GM21526 (cell line): Measurements from ENCODE around the gene CKM.

Source experiments
- ATAC-seq: cut with Tn5 transposase; IDR thresholded peaks from one replicate; pipeline ENCODE4 v1.9.1; 2021; ENCODE audit warnings: moderate library complexity; ENCODE audit not compliant: unreplicated experiment, low FRiP score

CKM gene

DNA sequence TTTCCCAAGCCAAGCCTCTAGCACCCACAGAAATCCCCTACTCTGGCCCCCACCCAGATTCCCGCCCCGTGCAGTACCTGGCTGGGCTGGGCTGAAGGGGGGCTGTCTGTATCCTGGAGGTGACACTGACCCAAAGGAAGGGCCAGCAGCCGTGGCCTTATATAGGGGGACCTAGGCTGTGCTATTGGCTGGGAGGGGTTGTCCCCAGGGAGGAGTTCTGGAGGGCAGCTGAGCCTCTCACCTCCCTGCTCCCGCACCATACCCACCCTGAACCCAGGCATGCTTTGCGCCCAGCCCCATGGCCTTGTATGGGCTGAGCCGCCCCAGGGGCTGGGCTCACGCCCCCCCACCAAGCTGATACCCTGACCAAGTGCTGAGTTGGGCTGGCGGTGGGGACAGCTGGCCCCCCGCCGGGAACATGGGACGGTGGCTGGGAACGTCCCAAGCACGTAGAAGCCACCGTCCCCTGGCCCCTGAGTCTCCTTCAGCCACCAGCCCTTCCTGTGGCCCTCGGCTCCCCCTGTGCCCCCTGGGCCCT is at the start of gene CKM:
CKM (minus strand) TSS at position 132 of the 538 bp plus-strand sequence. CDS start 3,162 bp downstream, outside the sequence.
- ATAC-seq, result no peak

DNA sequence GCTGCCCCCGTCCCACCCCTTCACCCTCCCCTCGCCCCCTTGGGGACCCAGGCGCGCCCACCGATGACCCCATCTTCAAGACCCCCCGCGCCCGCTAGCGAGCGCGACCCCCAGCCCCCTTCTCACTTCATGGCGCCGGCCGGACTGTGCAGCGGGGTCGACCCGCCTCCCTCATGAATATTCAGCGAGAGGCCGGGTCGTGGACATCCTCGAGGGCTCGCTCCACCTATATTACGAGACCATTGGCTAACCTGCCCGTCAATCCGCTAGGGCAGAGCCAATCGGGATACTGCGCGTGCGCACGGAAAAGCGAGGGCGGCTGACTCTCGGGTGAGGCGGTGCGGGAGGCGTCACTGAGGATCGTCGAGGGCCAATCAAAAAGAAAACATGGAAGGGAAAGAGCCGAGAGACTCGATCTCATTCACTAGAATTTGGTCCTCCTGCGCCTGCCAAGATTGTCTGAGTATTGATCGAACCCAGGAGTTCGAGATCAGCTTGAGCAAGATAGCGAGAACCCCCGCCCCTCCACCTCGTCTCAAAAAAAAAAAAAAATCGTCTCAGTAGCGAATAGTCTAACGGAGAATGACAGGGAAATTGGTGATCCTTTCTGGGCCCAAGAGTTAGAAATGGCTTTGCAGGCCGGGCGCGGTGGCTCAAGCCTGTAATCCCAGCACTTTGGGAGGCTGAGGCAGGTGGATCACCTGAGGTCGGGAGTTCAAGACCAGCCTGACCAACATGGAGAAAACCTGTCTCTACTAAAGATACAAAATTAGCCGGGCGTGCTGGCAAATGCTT is 47.9 kb upstream of the CKM start, which contains the start of gene ERCC2:
ERCC2 (minus strand) TSS at position 164 of the 795 bp plus-strand sequence; CDS start at position 131, 33 bp downstream.
- peak; percentile 86 for ATAC-seq

DNA sequence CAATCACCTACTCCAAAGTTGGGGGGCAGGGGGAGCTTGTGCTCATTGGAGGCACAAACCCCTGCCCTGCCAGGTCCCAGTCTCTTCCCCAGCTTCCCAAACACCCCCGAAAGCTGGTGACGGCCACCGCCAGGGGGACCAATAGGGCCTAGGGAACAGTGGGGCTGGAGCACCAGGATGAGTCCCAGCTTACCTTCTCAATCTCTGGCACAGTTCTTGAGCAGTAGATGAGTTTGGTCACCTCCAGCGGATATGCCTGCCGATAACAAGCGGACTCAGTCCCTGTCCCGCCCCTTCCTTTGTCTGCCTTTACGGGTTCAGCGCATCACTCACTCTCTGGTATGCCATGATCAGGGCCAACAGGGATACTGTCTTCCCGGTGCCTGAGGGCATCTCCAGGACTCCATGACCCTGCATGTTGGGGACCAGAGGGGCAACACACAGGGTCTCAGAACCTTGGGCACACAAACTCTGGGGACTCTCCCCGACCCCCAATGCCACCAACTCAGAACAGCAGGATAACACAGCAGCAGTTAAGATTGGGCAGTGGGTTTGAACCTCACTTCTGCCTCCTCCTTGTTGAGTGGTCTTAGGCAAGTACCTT is 46.2 kb upstream of the CKM start:
- no peak for ATAC-seq

DNA sequence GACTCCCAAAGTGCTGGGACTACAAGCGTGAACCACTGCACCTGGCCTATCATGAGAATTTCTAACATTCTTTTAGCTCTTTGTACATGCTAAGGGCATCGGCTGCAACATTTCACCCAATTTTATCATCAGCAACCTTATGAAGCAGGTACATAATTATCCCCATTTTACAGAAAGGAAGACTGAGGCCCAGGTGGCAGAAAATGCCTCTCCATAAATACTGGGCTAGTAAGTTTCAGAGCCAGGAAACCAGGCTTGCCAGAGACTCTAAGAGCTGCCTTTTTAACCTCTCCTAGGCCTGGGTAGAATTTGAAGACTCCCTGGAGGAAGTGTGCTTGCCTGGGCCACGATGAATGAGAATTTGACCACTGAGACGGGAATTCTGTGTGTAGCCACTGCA is 45.5 kb upstream of the CKM start:
- no peak for ATAC-seq

DNA sequence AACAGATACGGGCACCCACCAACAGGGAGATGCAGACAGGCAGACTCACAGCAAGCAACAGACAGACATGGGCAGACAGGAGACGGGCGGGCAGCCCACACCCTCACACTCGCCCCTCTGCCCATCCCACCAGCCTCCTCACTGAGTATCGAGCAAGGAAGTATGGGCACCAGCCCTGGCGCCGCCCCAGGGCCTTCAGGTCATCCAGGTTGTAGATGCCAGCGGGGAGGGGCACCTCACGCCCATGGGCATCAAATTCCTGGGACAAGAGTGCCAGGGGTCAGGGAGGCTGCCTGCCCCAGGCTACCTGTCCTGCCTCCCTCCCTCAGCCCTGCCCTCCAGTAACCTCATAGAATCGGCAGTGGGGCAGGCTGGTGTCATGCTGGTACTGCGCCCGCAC is 42.0 kb upstream of the CKM start:
- ATAC-seq, result no peak

DNA sequence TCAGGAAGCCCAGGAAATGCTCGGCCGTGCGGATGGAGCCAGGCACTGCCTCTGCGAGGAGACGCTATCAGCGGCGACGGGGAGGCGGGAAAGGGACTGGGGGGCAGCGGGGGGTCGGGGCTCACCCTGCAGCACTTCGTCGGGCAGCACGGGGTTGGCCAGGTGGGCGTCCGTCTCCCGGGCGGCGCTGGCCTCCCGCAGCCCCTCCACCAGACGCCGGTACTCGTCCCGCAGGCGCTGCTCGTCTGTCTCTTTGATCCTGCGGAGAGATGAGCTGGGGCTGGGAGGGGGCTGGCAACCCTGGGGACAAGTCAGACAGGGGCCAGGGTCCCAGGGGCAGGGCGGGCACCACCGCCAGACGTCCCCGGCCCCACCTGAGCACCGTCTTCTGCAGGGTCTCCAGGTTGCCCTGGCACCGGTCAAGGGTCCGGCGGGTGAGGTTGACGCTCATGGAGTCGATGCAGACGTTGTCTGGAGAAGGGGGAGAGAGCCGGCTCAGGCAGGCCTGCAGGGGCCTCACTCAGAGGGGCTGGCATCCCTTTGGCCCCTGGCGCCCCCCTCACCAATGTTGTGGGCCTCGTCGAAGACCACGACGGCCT is 41.3 kb upstream of the CKM start:
- ATAC-seq, result no peak

DNA sequence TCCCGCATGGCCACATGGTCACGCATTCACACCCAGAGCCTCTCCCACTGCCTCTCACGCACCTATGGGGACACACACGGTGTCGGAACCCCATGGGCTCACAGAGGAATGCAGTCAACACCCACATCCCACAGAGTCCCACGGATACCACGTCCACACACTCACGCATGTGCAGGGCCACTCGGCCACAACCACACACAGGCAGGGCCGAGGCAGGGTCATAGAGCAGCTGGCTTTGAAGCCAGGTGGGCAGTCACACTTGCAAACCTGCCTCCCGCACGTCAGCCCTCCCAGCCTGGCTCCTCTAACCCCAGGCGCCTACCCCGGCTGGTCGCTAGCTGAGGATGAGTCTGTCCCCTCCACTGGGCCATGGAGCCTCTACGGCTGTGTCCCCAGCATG is 39.6 kb upstream of the CKM start:
- ATAC-seq, result no peak

DNA sequence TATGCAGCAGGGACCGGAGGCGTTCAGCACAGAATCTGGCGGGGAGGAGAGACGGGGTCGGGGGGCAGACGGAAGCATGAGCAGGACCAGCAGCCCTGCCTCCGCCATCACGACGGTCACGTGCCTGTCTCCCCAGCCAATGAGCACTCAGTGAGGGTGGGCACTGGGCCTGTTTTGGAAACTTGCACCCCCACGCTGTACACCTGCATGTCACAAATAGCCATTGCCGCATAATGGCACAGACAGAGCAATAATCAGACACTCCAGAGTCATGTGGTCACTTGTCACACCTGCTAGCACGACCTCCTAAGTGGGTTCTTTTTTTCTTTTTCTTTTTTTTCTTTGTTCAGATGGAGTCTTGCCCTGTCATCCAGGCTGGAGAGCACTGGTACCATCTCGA is 38.9 kb upstream of the CKM start:
- ATAC-seq, result no peak

DNA sequence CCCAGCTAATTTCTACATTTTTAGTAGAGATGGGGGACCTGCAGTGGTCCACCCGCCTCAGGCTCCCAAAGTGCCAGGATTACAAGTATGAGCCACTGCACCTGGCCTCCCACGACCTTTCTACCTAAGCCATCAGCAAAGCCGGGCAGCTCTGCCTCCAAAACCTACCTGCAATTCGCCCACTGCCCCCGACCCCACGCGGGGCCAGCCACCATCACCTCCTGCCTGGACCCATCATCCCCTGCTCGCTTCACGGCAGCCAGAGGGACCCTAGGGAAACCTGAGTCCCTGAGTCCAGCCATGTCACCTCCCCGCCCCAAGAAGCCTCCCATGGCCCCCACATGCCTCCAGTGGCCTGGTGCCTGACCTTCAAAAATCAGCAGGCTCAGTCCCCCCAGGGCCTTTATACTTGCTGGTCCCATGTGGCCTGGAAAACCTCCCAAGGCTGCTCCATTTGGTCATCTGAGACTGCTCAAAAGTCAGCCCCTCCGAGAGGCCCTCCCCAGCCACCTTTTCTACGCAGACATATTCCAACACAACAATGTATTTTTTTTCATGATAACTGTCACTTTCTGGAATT is 35.6 kb upstream of the CKM start:
- ATAC-seq, result no peak

DNA sequence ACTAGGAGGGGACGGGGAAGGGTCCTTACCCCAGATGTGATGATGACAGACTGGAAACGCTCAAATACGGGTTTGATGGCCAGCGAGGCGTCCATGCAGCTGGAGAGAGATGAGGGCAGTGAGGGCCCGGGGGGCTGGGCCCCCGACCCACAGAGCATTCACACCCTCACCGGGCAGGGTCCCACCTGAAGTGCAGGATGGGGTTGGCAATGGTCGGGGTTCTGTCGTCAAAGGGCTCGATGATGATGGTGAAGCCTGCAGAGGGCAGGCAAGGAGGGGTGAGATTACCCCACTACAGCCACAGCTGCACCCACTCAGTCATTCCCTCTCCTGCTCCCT is 34.7 kb upstream of the CKM start:
- no peak for ATAC-seq

DNA sequence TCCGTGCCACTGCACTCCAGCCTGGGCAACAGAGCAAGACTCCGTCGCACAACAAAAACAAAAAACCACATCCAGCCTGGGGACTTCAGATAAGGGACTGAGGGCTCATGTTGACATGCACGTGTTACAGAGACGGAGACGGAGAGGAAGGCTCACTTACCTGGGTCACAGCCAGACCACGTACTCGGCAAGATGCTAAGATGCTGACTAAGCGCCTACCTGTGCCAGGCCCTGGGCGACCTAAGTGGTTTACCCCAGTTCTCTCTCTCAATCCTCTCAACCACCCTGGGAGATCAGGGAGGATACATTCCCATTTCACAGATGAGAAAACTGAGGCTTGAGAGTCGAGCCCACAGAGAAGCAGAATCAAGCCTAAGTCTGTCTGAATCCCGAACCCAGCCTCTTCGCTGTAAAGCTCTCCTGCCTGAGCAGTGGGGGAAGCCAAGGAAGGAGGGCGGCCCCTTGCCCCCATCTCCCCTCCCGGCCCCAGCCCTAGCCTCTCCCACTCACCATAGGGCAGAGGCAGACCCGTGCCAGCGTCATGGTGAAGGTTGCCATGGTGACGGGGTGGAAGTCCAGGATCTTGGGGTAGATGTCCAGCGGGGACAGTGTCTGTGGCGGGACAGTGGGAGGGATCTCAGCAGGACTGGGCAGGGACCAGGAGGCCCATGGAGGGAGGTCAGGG is 34.2 kb upstream of the CKM start:
- ATAC-seq, result no peak

DNA sequence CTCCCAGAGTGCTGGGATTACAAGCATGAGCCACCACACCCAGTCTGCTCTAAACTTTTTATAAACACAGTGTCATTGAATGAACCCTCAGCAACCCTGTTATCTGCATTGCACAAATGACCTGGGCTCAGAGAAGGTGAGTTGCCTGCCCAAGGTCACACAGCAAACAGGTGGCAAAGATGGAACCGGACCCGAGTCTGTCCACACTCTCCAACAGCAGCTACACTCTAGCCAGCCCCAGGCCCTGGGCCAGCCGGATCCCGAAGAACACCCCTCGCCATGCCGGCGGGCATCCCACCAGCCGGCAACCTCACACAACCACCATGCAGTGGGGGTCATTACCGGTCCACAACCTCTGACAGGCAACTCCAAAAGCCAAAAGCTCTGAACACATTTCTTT is 33.2 kb upstream of the CKM start:
- ATAC-seq, result no peak

DNA sequence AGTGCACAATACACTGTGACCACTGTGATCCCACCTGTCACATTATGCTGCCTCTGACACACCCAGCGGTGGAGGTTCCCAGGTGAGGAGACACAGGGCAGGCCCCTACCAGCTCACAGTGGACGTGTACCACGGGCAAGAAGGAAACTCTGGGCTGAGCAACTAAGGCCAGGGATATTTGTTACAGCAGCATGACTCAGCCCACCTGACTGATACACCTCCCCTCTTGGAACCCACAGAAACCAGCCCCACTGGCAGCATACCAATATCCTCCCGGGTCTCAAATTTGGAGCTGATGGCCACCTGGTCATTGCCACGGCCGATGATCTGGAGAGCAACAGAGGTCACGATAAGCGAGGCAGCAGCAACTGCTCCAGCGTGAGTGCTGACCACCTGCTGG is 32.7 kb upstream of the CKM start:
- no peak for ATAC-seq

DNA sequence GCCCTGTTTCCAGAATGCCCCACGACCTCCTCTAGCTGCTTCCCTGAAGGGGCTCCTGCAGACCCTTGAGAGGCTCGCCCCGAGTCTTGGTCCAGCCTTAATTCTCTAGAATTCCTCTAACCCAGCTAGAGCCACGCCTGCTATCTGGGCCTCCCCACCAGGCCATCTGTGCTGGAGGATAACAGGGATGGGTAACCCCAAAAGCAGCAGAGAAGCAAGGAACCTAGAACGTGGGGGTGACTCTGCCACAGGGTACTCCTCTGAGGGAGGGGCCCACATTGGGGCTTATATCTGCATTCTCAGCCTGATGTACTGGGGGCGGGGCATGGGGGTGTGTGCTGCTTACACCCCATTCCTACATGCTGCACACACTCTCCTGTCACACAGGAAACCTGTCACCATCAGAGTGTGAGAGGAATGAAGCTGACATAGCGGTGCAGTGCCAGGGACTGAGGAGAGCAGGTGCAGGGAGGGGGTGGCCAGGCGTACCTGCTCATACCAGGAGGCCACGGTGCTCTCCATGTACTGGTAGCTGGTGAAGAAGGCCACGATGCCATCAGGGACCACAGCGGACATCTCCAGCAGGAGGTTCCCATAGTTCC is 31.7 kb upstream of the CKM start:
- no peak for ATAC-seq

DNA sequence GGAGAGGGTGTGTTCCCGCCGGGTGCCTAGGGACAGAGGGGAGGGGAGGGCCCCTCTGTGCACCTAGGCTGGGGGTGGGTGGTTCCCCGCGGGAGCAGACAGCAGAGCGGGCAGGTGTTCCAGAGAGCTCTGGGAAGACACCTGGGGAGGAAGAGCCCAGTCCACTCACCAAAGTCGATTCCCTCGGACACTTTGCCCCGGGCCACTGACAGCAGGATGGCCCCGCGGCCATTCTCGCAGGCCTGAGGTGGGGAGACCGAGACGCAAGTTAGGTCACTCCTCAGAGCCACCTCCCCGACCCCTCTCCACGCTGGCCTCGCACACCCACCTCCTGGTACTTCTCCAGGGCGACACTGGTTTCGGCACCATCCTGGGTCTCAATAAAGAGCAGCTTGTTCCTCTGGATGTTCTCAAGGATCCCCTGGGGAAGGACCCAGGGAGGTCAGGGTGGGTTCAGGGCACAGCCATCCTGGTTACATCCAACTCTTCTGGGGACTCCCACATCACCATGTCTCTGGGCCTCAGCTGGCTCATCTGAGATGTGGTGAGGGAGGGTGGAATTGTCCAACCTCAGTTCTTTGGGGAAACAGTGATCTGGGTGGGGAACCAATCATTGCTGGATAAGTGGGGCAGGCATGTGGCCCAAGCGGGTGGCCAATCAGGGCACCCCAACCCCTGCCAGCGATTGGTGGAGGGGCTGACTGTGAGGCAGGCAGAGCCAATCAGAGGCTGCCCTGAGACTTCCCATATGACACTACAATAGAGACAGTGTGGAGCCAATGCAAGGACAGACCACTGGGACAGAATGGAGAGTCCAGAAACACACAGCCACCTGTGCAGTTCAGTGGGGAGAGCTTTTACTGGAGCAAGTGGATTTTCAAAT is 30.5 kb upstream of the CKM start:
- ATAC-seq, result no peak

DNA sequence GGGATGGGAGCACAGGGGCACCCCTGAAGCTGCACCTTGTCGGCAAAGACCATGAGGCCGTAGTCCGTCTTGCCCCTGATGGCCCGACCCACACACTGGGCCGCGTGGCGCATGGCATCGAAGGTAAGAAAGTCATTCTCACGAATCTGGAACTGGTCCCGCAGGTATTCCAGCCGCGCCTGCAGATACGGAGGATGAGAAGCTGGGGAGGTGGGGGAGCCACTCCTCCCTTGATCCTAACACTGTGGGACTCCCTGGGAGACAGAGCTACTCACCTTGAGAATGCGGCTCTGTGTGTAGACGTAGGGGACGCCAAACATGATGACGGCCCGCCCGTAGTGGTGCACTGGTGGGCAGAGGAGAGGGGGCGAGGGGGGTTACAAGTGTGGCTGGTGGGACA is 29.8 kb upstream of the CKM start:
- ATAC-seq, result no peak

DNA sequence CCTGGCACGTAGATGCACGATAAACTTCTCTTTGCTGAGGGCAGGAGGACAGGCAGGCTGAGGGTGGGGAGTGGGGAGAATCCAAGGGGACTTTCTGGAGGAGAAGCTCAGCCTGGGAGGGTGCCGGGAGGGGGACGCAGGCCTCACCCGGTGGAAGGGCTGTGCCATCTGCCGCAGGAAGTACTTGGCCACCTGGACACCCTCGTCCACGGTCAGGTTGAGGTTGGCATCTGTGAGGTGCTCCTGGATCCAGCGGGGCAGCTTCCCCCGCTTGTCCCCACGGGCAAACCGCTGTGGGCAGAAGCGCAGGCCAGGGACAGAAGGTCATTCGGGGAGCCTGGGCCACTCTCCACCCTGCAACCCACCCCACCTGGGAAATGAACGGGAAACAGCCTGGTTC is 29.4 kb upstream of the CKM start:
- ATAC-seq, result no peak

DNA sequence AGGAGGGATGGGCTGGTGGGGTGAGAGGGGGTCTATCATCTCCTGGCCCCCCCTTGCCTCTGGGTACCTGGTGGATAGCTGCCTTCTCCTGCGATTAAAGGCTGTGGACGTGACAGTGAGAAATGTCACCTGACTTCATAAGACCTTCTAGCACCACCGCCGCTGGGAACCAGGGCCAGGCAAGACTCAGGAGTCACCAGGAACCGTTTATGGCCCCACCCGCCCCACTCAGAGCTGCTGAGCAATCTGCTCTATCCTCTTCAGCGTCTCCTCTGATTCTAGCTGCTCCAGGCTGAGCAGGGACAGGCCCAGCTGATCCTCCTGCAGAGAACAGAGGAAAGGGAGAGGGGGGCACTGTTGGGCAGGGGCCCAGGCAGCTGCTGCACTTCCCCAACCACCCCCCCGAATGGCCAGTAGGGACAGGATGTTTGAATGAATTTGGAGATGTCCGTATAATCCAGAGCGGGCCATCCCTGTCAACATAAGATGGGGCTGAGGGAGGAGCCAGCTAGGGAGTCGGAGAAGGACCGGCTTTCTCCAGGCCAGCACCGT is 28.8 kb upstream of the CKM start:
- ATAC-seq, result no peak

DNA sequence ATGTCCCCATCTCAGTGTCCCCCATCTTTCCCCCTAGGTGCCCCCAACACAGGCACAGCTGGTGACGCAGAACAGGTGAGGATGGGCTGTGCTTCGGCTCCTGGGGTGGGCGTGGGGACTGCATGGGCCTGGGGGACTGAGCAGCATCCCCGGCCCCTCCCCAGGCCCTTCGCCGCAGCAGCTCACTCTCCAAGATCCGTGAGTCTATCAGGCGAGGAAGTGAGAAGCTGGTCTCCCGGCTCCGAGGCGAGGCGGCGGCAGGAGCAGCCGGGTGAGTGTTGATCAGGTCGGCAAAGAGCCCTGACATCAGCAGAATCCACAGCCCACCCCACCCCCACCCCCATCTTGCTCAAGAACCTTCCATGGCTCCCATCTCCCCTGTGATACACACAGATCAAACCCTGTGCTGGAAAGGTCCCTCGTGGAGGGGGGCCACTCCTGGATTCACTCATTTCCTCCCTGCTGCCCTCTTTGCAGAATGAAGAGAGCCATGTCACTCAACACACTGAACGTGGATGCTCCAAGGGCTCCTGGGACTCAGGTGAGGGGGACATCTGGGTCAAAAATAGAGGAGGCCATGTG is 27.9 kb upstream of the CKM start:
- no peak for ATAC-seq
